ENCODE measurements around the gene ROPN1L.

ROPN1L gene

DNA sequence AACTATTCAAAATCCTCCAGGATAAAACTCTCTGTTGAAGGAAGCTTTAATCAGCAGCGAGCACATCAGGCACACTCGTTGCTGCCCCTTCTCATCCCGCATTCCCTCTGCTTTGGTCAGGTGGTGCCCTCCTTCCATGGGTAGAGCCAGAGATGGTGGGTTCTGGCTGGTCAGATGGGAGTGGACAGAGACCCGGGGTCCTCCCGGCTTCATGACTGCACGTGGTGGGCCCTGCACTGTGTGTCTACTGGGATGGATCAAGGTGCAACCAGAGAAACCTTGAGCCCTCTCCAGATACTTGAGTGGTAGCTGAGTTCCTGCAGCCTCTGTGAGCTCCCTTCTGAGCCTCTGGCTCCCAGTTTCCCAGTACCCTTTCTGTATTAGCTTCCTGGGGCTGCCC is 36.3 kb downstream of the ROPN1L start:
- no peak overlapping the region for H3K27ac ChIP-seq (ENCODE audit: insufficient read depth, low read length, poor library complexity, severe bottlenecking)
- DNase-seq: no peak
- no peak overlapping the region for H3K4me3 ChIP-seq (ENCODE audit: insufficient read depth, low read depth, low read length, poor library complexity, severe bottlenecking)

DNA sequence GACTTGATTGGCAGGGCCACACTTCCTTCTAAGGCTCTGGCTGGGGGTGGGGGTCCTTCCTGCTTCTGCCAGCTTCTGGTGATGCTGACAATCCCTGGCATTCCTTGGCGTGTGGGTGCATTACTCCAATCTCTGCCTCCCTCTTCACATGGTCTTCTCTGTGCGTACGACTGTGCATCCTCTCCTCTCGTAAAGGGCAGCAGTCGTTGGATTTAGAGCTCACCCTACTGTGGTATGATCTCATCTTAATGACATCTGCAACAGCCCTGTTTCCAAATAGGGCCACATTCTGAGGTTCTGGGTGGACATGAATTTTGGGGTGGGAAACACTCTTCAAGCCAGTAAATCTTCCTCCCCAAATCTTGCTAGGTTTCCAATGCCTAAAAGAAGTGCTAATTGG is 36.8 kb downstream of the ROPN1L start:
- no peak overlapping the region for H3K4me3 ChIP-seq (ENCODE audit: insufficient read depth, low read depth, low read length, poor library complexity, severe bottlenecking)
- no peaks in the 10 kb centered on the region for H3K27me3 ChIP-seq (replicated peaks; ENCODE audit: control insufficient read depth, insufficient read depth, low read length, poor library complexity, severe bottlenecking)
- no peaks in the 10 kb centered on the region for H3K4me1 ChIP-seq (ENCODE audit: control insufficient read depth, insufficient read depth, low read length, poor library complexity, severe bottlenecking)
- no peaks in the 10 kb centered on the region for H3K9me3 ChIP-seq (ENCODE audit: control insufficient read depth, low read length)
- no peak for DNase-seq
- H3K27ac ChIP-seq (ENCODE audit: insufficient read depth, low read length, poor library complexity, severe bottlenecking): no peak overlapping the region
- H3K36me3 ChIP-seq (ENCODE audit: control insufficient read depth, insufficient read depth, low read length): no peaks in the 10 kb centered on the region

More for the DNA sequence above, 36.3 kb downstream of the ROPN1L start:
- Histone ChIP-seq H3K4me1 (ENCODE audit: control insufficient read depth, insufficient read depth, low read length, poor library complexity, severe bottlenecking) (no peaks in the 10 kb centered on the region), H3K27me3 (replicated peaks; ENCODE audit: control insufficient read depth, insufficient read depth, low read length, poor library complexity, severe bottlenecking) (no peaks in the 10 kb centered on the region), H3K36me3 (ENCODE audit: control insufficient read depth, insufficient read depth, low read length) (no peaks in the 10 kb centered on the region), H3K9me3 (ENCODE audit: control insufficient read depth, low read length) (no peaks in the 10 kb centered on the region)

DNA sequence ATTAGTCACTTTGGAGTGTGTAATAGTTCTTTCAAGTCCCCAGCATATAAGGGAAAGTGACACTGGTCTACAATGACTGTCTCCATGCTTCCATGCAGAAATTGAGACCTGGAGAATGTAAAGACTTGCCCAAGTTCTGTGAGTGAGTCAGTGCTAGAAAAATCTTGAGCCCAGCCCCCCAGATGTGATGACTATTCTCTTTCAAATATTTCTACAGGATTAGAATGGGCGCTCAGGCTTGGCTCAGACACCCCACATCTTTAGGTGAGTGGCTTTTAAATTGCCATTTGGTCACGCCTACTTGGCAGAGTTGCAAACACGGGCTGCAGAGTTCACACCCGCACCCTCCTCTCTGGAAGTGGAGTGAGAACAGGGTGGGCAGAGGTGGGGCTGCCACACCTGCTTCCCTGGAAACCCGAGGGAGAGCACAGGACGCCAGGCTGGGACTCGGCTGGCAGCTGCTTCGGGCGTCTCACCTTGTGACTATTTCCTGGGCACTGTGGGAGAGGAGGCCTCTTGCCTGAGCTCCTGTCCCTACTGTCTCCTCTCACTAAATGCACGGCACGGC is 37.6 kb downstream of the ROPN1L start:
- H3K27ac ChIP-seq (ENCODE audit: insufficient read depth, low read length, poor library complexity, severe bottlenecking): no peak overlapping the region
- no peaks in the 10 kb centered on the region for H3K27me3 ChIP-seq (replicated peaks; ENCODE audit: control insufficient read depth, insufficient read depth, low read length, poor library complexity, severe bottlenecking)
- no peaks in the 10 kb centered on the region for H3K9me3 ChIP-seq (ENCODE audit: control insufficient read depth, low read length)
- H3K36me3 ChIP-seq (ENCODE audit: control insufficient read depth, insufficient read depth, low read length): no peaks in the 10 kb centered on the region
- H3K4me1 ChIP-seq (ENCODE audit: control insufficient read depth, insufficient read depth, low read length, poor library complexity, severe bottlenecking): no peaks in the 10 kb centered on the region
- DNase-seq: no peak
- H3K4me3 ChIP-seq (ENCODE audit: insufficient read depth, low read depth, low read length, poor library complexity, severe bottlenecking): no peak overlapping the region

DNA sequence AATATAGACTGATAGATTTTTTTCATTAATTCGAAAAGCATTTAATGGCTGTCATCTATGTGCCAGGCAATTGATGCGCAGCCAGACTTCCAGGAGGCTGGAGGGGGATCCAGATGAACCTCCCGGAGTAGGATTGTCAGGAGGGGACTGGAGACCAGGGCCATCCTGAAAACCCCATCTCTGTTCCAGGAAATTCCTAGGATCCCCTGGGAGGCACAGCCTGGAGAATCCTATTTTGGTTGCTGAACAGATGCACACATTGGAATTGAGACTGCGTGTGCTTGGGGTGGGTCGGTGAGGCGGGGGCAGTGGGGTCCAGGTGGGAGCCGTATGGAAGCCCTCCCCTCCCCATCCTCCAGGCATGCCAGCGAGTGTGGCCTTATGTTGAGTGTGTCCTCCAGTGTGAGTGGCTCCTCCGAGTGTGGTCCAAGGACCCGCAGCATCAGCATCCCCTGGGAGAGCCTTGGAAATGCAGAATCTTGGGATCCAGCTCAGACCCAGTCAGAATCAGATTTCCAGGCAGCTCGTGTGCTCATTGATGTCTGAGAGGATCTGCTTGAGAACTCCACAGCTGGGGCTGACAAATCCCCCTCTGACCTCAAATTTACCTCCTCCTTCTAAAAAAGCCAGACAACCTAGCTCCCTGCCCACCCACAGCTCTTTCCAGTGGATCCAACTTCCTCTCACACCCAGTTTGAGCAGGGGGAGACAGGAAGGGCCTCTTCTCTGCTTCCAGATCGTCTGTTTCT is 38.7 kb downstream of the ROPN1L start:
- no peak overlapping the region for H3K4me3 ChIP-seq (ENCODE audit: insufficient read depth, low read depth, low read length, poor library complexity, severe bottlenecking)
- H3K9me3 ChIP-seq (ENCODE audit: control insufficient read depth, low read length): no peaks in the 10 kb centered on the region
- no peak overlapping the region for H3K27ac ChIP-seq (ENCODE audit: insufficient read depth, low read length, poor library complexity, severe bottlenecking)
- no peaks in the 10 kb centered on the region for H3K27me3 ChIP-seq (replicated peaks; ENCODE audit: control insufficient read depth, insufficient read depth, low read length, poor library complexity, severe bottlenecking)
- no peaks in the 10 kb centered on the region for H3K36me3 ChIP-seq (ENCODE audit: control insufficient read depth, insufficient read depth, low read length)
- no peak for DNase-seq
- no peaks in the 10 kb centered on the region for H3K4me1 ChIP-seq (ENCODE audit: control insufficient read depth, insufficient read depth, low read length, poor library complexity, severe bottlenecking)

DNA sequence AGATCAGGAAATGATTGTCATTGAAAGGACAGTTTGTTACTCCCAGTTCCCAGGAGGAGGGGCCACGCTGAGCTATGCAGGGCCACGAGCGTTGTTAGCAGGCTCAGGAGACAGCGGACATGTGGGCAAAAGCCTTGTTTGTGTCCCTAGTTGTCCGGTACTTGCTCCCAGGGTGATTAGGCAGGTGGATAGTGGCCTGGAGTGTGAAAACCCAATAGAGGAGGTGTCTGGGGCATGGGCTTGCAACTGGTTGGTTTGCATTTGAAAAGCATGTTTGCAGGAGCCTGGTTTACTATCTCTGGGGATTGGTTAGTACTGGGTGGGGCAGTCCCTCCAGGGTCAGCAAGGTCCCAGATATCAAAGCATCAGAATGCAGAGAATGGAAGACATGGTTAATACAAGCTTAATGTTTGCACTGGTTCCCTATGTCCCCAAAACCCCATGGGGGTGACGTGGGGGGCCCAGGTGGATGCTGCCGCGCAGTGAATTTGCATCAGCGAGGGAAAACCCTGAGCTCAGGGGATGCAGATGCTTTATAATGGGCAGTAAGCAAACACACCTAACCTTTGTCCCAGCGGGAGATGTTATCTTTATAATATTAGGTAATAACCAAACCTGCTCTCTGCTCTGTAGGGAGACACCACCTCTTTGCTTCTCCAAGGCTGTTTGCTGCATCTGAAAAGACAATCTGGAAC is 39.7 kb downstream of the ROPN1L start:
- DNase-seq: no peak
- no peaks in the 10 kb centered on the region for H3K36me3 ChIP-seq (ENCODE audit: control insufficient read depth, insufficient read depth, low read length)
- H3K27ac ChIP-seq (ENCODE audit: insufficient read depth, low read length, poor library complexity, severe bottlenecking): no peak overlapping the region
- H3K4me1 ChIP-seq (ENCODE audit: control insufficient read depth, insufficient read depth, low read length, poor library complexity, severe bottlenecking): no peaks in the 10 kb centered on the region
- H3K9me3 ChIP-seq (ENCODE audit: control insufficient read depth, low read length): no peaks in the 10 kb centered on the region
- H3K4me3 ChIP-seq (ENCODE audit: insufficient read depth, low read depth, low read length, poor library complexity, severe bottlenecking): no peak overlapping the region
- no peaks in the 10 kb centered on the region for H3K27me3 ChIP-seq (replicated peaks; ENCODE audit: control insufficient read depth, insufficient read depth, low read length, poor library complexity, severe bottlenecking)

DNA sequence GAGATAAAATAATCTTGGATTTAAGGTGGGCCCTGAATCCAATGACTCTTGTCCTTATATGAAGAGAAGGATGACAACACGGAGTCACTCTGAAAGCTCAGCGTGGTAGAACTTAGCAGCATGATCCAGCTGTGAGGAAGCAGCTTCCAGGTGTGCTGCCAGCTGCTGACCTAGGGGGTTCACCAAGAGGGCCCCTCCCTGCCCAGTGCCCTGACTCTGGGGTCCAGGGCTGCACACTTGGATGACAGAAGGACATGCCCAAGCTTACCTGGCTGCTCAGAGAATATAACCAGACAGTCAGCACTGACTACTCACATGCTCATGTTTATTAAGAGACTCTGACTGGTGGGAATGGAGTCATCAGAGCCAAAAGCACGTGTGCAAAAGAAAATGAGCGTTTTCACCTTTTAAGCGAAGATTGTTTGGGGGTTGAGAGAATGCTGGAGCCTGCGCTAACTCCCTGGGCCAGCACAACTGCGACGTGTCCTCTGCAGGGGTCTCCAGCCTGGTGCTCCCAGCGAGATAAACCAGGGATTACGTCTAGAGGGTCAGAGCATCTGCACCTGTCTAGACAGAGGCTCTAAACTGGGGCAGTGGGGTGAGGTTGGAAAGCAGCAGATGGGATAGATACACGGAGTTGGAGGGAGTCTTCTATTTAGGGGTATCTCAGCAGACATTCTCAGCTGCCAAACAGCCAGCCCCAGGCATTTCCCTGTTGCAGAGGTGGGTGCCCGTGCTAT is 41.3 kb downstream of the ROPN1L start:
- Histone ChIP-seq H3K27me3 (replicated peaks; ENCODE audit: control insufficient read depth, insufficient read depth, low read length, poor library complexity, severe bottlenecking) (no peaks in the 10 kb centered on the region), H3K36me3 (ENCODE audit: control insufficient read depth, insufficient read depth, low read length) (no peaks in the 10 kb centered on the region), H3K4me3 (ENCODE audit: insufficient read depth, low read depth, low read length, poor library complexity, severe bottlenecking) (no peak overlapping the region), H3K27ac (ENCODE audit: insufficient read depth, low read length, poor library complexity, severe bottlenecking) (no peak overlapping the region), H3K9me3 (ENCODE audit: control insufficient read depth, low read length) (no peaks in the 10 kb centered on the region), H3K4me1 (ENCODE audit: control insufficient read depth, insufficient read depth, low read length, poor library complexity, severe bottlenecking) (no peaks in the 10 kb centered on the region)
- DNase-seq: no peak

DNA sequence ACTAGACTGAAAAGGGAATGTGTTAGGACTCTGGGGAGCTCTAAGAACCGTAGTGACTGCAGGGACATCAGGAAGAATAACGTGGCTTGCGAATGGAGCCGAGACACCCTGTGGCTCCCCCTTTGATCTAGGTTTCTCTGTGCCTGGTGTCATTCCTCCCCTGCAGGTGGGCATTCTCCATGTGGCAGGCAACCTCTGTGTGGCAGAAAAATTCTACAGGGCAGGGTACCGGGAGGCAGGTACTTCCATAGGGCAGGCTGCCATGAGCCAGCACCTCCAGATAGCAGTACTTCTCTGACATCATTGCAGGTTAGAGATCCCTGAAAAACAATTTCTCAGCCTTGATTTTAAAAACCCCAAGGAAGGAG is 43.1 kb downstream of the ROPN1L start:
- DNase-seq: no peak
- Histone ChIP-seq H3K27me3 (replicated peaks; ENCODE audit: control insufficient read depth, insufficient read depth, low read length, poor library complexity, severe bottlenecking) (no peaks in the 10 kb centered on the region), H3K9me3 (ENCODE audit: control insufficient read depth, low read length) (no peaks in the 10 kb centered on the region), H3K4me3 (ENCODE audit: insufficient read depth, low read depth, low read length, poor library complexity, severe bottlenecking) (no peak overlapping the region), H3K36me3 (ENCODE audit: control insufficient read depth, insufficient read depth, low read length) (no peaks in the 10 kb centered on the region), H3K4me1 (ENCODE audit: control insufficient read depth, insufficient read depth, low read length, poor library complexity, severe bottlenecking) (peaks cover 4% of the 10 kb centered on the region), H3K27ac (ENCODE audit: insufficient read depth, low read length, poor library complexity, severe bottlenecking) (no peak overlapping the region)

DNA sequence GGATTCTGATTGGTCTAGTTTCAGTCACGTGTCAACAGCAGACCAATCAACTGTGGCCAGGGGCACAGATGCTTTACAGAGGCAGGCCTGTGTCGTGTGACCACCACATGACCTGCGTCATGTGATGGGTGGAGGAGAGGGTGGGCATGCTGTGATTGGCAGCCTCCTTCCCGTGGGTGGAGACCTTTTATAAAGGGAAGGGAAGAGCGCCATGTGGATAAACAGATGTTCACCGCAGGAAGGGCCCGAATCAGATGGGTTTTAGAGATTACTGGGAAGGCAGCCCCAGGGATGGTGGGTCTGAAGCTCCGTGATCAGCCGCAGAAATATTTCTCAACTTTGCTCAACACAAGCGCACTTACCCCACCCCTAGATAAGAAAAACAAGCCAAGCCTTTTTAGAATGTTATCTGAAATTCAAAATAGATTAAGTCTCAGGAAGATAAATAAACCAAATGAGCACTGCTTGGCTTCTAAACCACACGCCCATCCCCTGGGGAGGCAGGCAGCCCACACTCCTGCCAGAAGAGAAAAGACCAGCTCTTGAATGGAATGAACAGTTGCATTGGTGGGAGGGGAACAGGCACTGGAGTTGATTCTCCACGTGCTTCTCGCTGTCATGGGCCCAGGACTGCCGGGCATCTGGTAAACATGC is 43.6 kb downstream of the ROPN1L start:
- no peak overlapping the region for H3K4me3 ChIP-seq (ENCODE audit: insufficient read depth, low read depth, low read length, poor library complexity, severe bottlenecking)
- no peak for DNase-seq

DNA sequence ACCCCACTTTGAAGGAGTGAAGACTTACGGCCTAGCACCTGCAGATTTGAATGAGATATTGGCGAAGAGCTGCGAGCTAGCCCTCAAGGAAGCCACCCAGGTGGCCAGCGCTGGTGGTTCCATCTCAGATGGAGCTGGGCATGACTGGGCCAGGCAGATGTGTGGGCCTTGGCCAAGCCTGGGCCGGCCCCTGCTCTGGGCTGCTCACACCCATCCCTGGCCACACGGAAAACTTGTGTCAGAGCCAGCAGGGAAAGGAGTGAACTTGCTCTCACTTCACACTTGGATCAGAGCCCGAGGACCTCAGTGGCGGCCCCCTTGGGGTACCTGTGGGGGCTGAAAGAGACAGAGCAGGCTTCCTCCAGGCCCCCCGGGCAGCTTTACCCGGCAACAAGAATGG is 44.2 kb downstream of the ROPN1L start:
- Histone ChIP-seq H3K4me3 (ENCODE audit: insufficient read depth, low read depth, low read length, poor library complexity, severe bottlenecking) (no peak overlapping the region), H3K4me1 (ENCODE audit: control insufficient read depth, insufficient read depth, low read length, poor library complexity, severe bottlenecking) (peaks cover 7% of the 10 kb centered on the region), H3K27me3 (replicated peaks; ENCODE audit: control insufficient read depth, insufficient read depth, low read length, poor library complexity, severe bottlenecking) (no peaks in the 10 kb centered on the region), H3K36me3 (ENCODE audit: control insufficient read depth, insufficient read depth, low read length) (no peaks in the 10 kb centered on the region), H3K9me3 (ENCODE audit: control insufficient read depth, low read length) (no peaks in the 10 kb centered on the region), H3K27ac (ENCODE audit: insufficient read depth, low read length, poor library complexity, severe bottlenecking) (no peak overlapping the region)
- no peak for DNase-seq

More for the DNA sequence above, 43.6 kb downstream of the ROPN1L start:
- H3K27ac ChIP-seq (ENCODE audit: insufficient read depth, low read length, poor library complexity, severe bottlenecking): no peak overlapping the region
- no peaks in the 10 kb centered on the region for H3K9me3 ChIP-seq (ENCODE audit: control insufficient read depth, low read length)
- H3K4me1 ChIP-seq (ENCODE audit: control insufficient read depth, insufficient read depth, low read length, poor library complexity, severe bottlenecking): peaks cover 7% of the 10 kb centered on the region
- no peaks in the 10 kb centered on the region for H3K36me3 ChIP-seq (ENCODE audit: control insufficient read depth, insufficient read depth, low read length)
- H3K27me3 ChIP-seq (replicated peaks; ENCODE audit: control insufficient read depth, insufficient read depth, low read length, poor library complexity, severe bottlenecking): no peaks in the 10 kb centered on the region
